Esophagus muscularis mucosa (tissue), 4 donors: ENCODE results near the gene RHOBTB3. TPM values are rescaled to one million over a fixed set of nuclear protein-coding genes. Genes with fewer than 3 reads are reported as not detected.

Source experiments
- DNase-seq: peaks from one replicate; pipeline ENCODE4 v3.0.0-alpha.2; 2017; ENCODE audit errors: extremely low spot score
- H3K27ac ChIP-seq, 4 donors: fragments of 200-600 bp; sonication (generic); replicated peaks in 1 of 4; 1 replicate in 3 of 4; 2 replicates in 1 of 4; pipeline ENCODE4 v1.5.1; 2016 to 2019; ENCODE audit warnings: mild to moderate bottlenecking in 1 of 4
- H3K27me3 ChIP-seq, 4 donors: fragments of 200-600 bp; sonication (generic); one replicate each; pipeline versions ENCODE4 v1.5.1 to v1.6.0; 2016 to 2019
- H3K36me3 ChIP-seq, 4 donors: fragments of 200-600 bp; sonication (generic); one replicate each; pipeline ENCODE4 v1.5.1; 2016 to 2019
- H3K4me1 ChIP-seq, 4 donors: fragments of 200-600 bp; sonication (generic); one replicate each; pipeline ENCODE4 v1.5.1; 2016 to 2019
- H3K4me3 ChIP-seq, 4 donors: fragments of 200-600 bp; sonication (generic); 1 replicate in 2 of 4; 2 replicates in 2 of 4; pipeline ENCODE4 v1.5.1; 2016 to 2019; ENCODE audit warnings: mild to moderate bottlenecking in 4 of 4, moderate library complexity in 1 of 4
- H3K9me3 ChIP-seq, 4 donors: fragments of 200-600 bp; sonication (generic); 1 replicate in 3 of 4; 2 replicates in 1 of 4; pipeline ENCODE4 v1.5.1; 2016 to 2019
- CTCF ChIP-seq, 3 experiments: fragments of 200-600 bp in 2 of 3; fragments of 450-650 bp in 1 of 3; sonication (generic) in 2 of 3; IDR thresholded peaks; one replicate each; pipeline ENCODE4 v1.5.1; 2017 to 2019; ENCODE audit warnings: antibody characterized with exemption in 3 of 3, mild to moderate bottlenecking in 2 of 3, moderate library complexity in 1 of 3
- EP300 ChIP-seq: sonication (generic); formaldehyde crosslinking; IDR thresholded peaks from one replicate; pipeline ENCODE4 v1.6.1; 2017; ENCODE audit warnings: antibody characterized with exemption
- POLR2A ChIP-seq: fragments of 450-650 bp; IDR thresholded peaks from one replicate; pipeline ENCODE4 v1.6.1; 2017; ENCODE audit warnings: antibody characterized with exemption, moderate library complexity, mild to moderate bottlenecking, low read depth
- POLR2AphosphoS5 ChIP-seq, 2 donors: sonication (generic); formaldehyde crosslinking; IDR thresholded peaks; one replicate each; pipeline ENCODE4 v1.6.1; 2017; ENCODE audit warnings: antibody characterized with exemption in 2 of 2
- WGBS: methylation state at CpG from one replicate; pipeline ENCODE4 v1.1.5; 2018; 5-methylcytosine and 5-hydroxymethylcytosine counted together
- intact Hi-C: fragments of 100-400 bp; cut with DNase I; formaldehyde crosslinking; loops from one replicate; pipeline ENCODE4 v1.15.1; 2023
- total RNA-seq, 4 donors: library from RNA; depleted of rRNA; stranded (reverse); fragments of >200 nt; gene quantifications; one replicate each; pipeline versions ENCODE4 v1.1.0 to v1.2.1, GENCODE V29; 2016

Gene RHOBTB3
- total RNA-seq, 4 donors from 2014 or later, result 72.9 to 165 (median 89.2) TPM

- H3K27ac ChIP-seq, result no peak overlapping the region
- DNase-seq, result no peak
- H3K36me3 ChIP-seq, result peaks cover 9 to 59% (median 38%) of the 10 kb centered on the region in 4 donors
- H3K4me1 ChIP-seq, result peaks cover 7 to 14% (median 10%) of the 10 kb centered on the region in 4 donors
- no peaks in the 10 kb centered on the region for H3K9me3 ChIP-seq
- TF ChIP-seq POLR2AphosphoS5 (IDR thresholded peaks at IDR 0.05) (no peak), EP300 (no peak), CTCF (IDR thresholded peaks at IDR 0.05) (no peak), POLR2A (no peak)
- WGBS, result 66% methylated on average over 2 of the region's 2 CpGs
- no peak overlapping the region for H3K4me3 ChIP-seq
- intact Hi-C loops, result no loop called here
- H3K27me3 ChIP-seq, result no peaks in the 10 kb centered on the region
Measured at GRCh38 chr5:95754545-95754944, 23.4 kb downstream of the RHOBTB3 start.

DNA sequence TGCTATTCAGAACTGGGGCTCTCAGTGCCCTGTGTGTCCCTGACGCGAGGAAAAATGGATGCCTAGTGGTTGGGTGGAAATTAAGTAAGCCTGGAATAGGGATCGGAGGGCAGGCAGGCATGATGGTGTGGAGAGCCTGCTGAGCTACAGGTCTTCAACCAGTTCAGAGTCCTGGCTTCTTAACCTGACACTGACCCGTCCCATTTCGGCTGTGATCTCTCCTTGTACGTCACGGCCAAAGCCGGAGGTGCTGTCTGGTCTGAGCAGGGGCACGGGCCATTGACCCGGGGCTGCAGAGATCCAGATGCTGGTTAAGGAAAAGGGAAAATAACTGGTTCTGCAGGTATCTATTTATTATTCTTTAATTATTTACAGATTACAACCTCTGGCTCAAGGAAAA is 27.9 kb downstream of the RHOBTB3 start:
- no peak overlapping the region for H3K4me3 ChIP-seq
- intact Hi-C loops, result no loop called here

GRCh38 chr5:95759634-95760033 is 28.5 kb downstream of the RHOBTB3 start:
- Histone ChIP-seq H3K27ac (peak overlapping the region in 3 of 4 donors; percentile 14 to 65 (median 32)), H3K27me3 (no peaks in the 10 kb centered on the region), H3K9me3 (no peaks in the 10 kb centered on the region), H3K4me1 (peaks cover 27 to 42% (median 31%) of the 10 kb centered on the region in 4 donors), H3K36me3 (peaks cover 13 to 39% (median 22%) of the 10 kb centered on the region in 4 donors), H3K4me3 (no peak overlapping the region)
- no peak for DNase-seq
- intact Hi-C loops, result no loop called here
- TF ChIP-seq POLR2A (no peak), POLR2AphosphoS5 (IDR thresholded peaks at IDR 0.05) (no peak), EP300 (no peak), CTCF (IDR thresholded peaks at IDR 0.05) (no peak)
- WGBS, result 29% methylated on average over 2 of the region's 2 CpGs

More for the DNA sequence above, 27.9 kb downstream of the RHOBTB3 start:
- no peak for DNase-seq
- peak overlapping the region in 2 of 4 donors; percentile 17 to 20 for H3K27ac ChIP-seq
- H3K9me3 ChIP-seq, result no peaks in the 10 kb centered on the region
- H3K27me3 ChIP-seq, result no peaks in the 10 kb centered on the region
- no peak for TF ChIP-seq POLR2AphosphoS5 (IDR thresholded peaks at IDR 0.05)
- no peak for TF ChIP-seq EP300
- TF ChIP-seq POLR2A, result no peak
- no peak for TF ChIP-seq CTCF (IDR thresholded peaks at IDR 0.05)
- peaks cover 27 to 42% (median 31%) of the 10 kb centered on the region in 4 donors for H3K4me1 ChIP-seq
- peaks cover 12 to 39% (median 22%) of the 10 kb centered on the region in 4 donors for H3K36me3 ChIP-seq
- WGBS, result 93% methylated on average over 10 of the region's 10 CpGs

DNA sequence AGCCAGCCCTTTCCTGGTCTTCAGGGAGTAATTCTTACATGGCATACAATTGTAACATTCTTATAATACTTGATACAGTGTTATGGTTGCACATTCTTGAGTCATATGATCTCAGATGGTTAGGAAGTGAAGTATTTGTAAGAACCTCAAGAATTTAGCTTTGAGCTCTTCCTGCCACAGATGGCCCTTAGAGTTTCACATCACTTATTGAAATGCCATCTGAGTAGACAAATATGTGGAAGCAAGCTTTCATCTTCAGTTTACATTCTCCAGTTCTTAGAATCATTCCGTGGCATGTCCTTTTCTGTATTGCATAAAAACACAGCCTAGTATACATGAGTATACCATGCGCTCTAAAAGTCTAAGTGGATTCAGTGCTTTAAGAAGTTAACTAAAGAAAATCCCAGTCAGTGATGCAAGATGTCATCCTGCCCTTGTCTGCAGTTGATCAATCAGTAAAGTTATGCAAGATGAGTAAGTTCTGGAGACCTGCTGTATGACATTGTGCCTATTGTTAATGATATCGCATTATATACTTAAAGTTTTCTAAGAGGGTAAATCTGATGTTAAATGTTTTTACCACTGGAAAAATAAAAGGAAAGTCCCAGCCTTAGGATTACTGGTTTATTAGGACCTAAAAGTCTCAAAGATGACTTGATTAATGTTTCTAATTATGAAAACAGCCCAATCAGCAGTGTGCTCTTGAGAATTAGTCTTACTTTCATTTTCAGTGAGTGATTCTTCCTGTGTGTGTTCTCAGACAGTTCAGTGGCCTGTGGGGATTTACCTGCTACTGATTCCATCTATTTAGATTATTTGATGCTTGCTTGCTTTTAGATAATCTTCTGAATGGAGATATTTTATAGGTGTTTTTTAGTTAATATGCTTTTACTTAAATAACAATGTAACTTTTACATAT is 29.4 kb downstream of the RHOBTB3 start:
- WGBS, result 51% methylated on average over 3 of the region's 3 CpGs
- peak in 1 of 2 donors; percentile 48 for TF ChIP-seq POLR2AphosphoS5 (IDR thresholded peaks at IDR 0.05)
- TF ChIP-seq EP300, result no peak
- H3K27me3 ChIP-seq, result no peaks in the 10 kb centered on the region
- peaks cover 27 to 42% (median 31%) of the 10 kb centered on the region in 4 donors for H3K4me1 ChIP-seq
- no peaks in the 10 kb centered on the region for H3K9me3 ChIP-seq
- H3K36me3 ChIP-seq, result peaks cover 13 to 35% (median 22%) of the 10 kb centered on the region in 4 donors
- H3K27ac ChIP-seq, result peak overlapping the region; percentile 28 to 65 (median 37)
- DNase-seq, result no peak
- H3K4me3 ChIP-seq, result peak overlapping the region in 3 of 4 donors; percentile 5 to 27 (median 13)
- intact Hi-C loops, result no loop called here
